Testis (tissue), 3 donors: ENCODE results near the gene MAMDC2. TPM values are rescaled to one million over a fixed set of nuclear protein-coding genes. Genes with fewer than 3 reads are reported as not detected.

Experiments
- DNase-seq: peaks from one replicate; pipeline ENCODE4 v3.0.0-alpha.2; 2019
- H3K27ac ChIP-seq, 2 donors: fragments of 200-600 bp; sonication (generic); one replicate each; pipeline ENCODE4 v1.5.1; 2019
- H3K27me3 ChIP-seq: fragments of 200-600 bp; sonication (generic); one replicate; pipeline ENCODE4 v1.5.1; 2019
- H3K36me3 ChIP-seq: fragments of 200-600 bp; sonication (generic); one replicate; pipeline ENCODE4 v1.5.1; 2017; ENCODE audit warnings: low read depth; ENCODE audit errors: missing control alignments
- H3K4me1 ChIP-seq: fragments of 200-600 bp; sonication (generic); one replicate; pipeline ENCODE4 v1.5.1; 2019
- H3K4me3 ChIP-seq, 2 donors: fragments of 200-600 bp; sonication (generic); one replicate each; pipeline ENCODE4 v1.5.1; 2017 to 2019
- H3K9me3 ChIP-seq: fragments of 200-600 bp; sonication (generic); one replicate; pipeline ENCODE4 v1.5.1; 2017
- CTCF ChIP-seq, 3 experiments: fragments of 450-650 bp in 2 of 3; fragments of 200-600 bp in 1 of 3; sonication (generic) in 1 of 3; IDR thresholded peaks; one replicate each; pipeline ENCODE4 v1.5.1; 2016 to 2019; ENCODE audit warnings: antibody characterized with exemption in 3 of 3, mild to moderate bottlenecking in 2 of 3, moderate library complexity in 1 of 3
- POLR2A ChIP-seq: fragments of 450-650 bp; IDR thresholded peaks from one replicate; pipeline ENCODE4 v1.6.1; 2017; ENCODE audit warnings: antibody characterized with exemption, mild to moderate bottlenecking, moderate library complexity
- WGBS, 2 donors: methylation state at CpG; one replicate each; pipeline ENCODE4 v1.1.5; 2018; 5-methylcytosine and 5-hydroxymethylcytosine counted together
- intact Hi-C: fragments of 100-400 bp; cut with DNase I; formaldehyde crosslinking; loops from one replicate; pipeline ENCODE4 v1.15.1; 2023; ENCODE audit warnings: low total_unique reads
- polyA plus RNA-seq: library from polyadenylated mRNA; stranded (reverse); fragments of 350-450 nt; fragmentation: Illumina TruSeq; extraction: RNeasy Lipid Tissue Mini Kit (QIAGEN cat#74804); gene quantifications from one replicate; pipeline ENCODE4 v1.2.3, GENCODE V29; 2014; ENCODE audit warnings: low read depth, low replicate concordance; ENCODE audit not compliant: insufficient read depth
- total RNA-seq, 2 donors: library from RNA; depleted of rRNA; stranded (reverse); fragments of >200 nt; gene quantifications; one replicate each; pipeline ENCODE4 v1.2.3, GENCODE V29; 2016

The MAMDC2 gene
- total and polyA plus RNA-seq, 3 donors from 2014 or later: 13.7 to 28.3 (median 15.1) TPM

GRCh38 chr9:70053864-70054263, 10.2 kb downstream of the MAMDC2 start:
- H3K4me1 ChIP-seq: peaks cover 34% of the 10 kb centered on the region
- WGBS, 2 donors: 60 to 67% methylated on average over 2 of the region's 2 CpGs
- H3K9me3 ChIP-seq: no peaks in the 10 kb centered on the region
- intact Hi-C loops: no loop called here
- DNase-seq: no peak
- no peak for TF ChIP-seq POLR2A
- no peak for TF ChIP-seq CTCF (IDR thresholded peaks at IDR 0.05)
- no peaks in the 10 kb centered on the region for H3K36me3 ChIP-seq
- peak overlapping the region in 1 of 2 donors; percentile 65 for H3K27ac ChIP-seq
- H3K27me3 ChIP-seq: no peaks in the 10 kb centered on the region
- H3K4me3 ChIP-seq: no peak overlapping the region

- no peak for DNase-seq
These were observed 10.9 kb downstream of the MAMDC2 start for GRCh38 chr9:70054521-70054920.

GRCh38 chr9:70055406-70056210, 12.0 kb downstream of the MAMDC2 start:
- H3K27ac ChIP-seq: peak overlapping the region in 1 of 2 donors; percentile 65
- H3K4me1 ChIP-seq: peaks cover 20% of the 10 kb centered on the region
- H3K4me3 ChIP-seq: no peak overlapping the region
- TF ChIP-seq POLR2A: no peak
- TF ChIP-seq CTCF (IDR thresholded peaks at IDR 0.05): no peak
- H3K27me3 ChIP-seq: no peaks in the 10 kb centered on the region
- no peak for DNase-seq
- intact Hi-C loops: no loop called here
- H3K9me3 ChIP-seq: no peaks in the 10 kb centered on the region
- H3K36me3 ChIP-seq: no peaks in the 10 kb centered on the region
- WGBS, 2 donors: 58 to 72% methylated on average over 3 of the region's 3 CpGs

More at GRCh38 chr9:70054521-70054920, 10.9 kb downstream of the MAMDC2 start:
- H3K4me1 ChIP-seq: peaks cover 30% of the 10 kb centered on the region
- intact Hi-C loops: no loop called here
- peak overlapping the region in 1 of 2 donors; percentile 65 for H3K27ac ChIP-seq
- no peaks in the 10 kb centered on the region for H3K36me3 ChIP-seq
- TF ChIP-seq POLR2A: no peak
- TF ChIP-seq CTCF (IDR thresholded peaks at IDR 0.05): no peak
- no peak overlapping the region for H3K4me3 ChIP-seq
- WGBS, 2 donors: 68 to 75% methylated on average over 3 of the region's 3 CpGs
- no peaks in the 10 kb centered on the region for H3K9me3 ChIP-seq
- H3K27me3 ChIP-seq: no peaks in the 10 kb centered on the region

GRCh38 chr9:70056211-70056944, 12.7 kb downstream of the MAMDC2 start:
- WGBS, 2 donors: 87 to 95% methylated on average over 10 of the region's 10 CpGs
- Histone ChIP-seq H3K27me3 (no peaks in the 10 kb centered on the region), H3K9me3 (no peaks in the 10 kb centered on the region), H3K4me3 (no peak overlapping the region), H3K36me3 (no peaks in the 10 kb centered on the region), H3K27ac (no peak overlapping the region), H3K4me1 (peaks cover 20% of the 10 kb centered on the region)
- no peak for DNase-seq
- TF ChIP-seq POLR2A (no peak), CTCF (IDR thresholded peaks at IDR 0.05) (no peak)
- intact Hi-C loops: no loop called here
